OCI-LY1 (cell line): ENCODE results near the gene CFAP97.
A peak's percentile ranks its signal among the peaks of the same experiment; 100 is the strongest.

Experiments used
- CTCF ChIP-seq: fragments of 200-600 bp; sonication (generic), shearing (Covaris generic); IDR thresholded peaks from 2 replicates; pipeline ENCODE4 v1.5.1; 2017; ENCODE audit warnings: mild to moderate bottlenecking, antibody characterized with exemption, low read length, moderate library complexity, mixed read lengths
- EZH2 ChIP-seq: fragments of 200-600 bp; sonication (generic), shearing (Covaris generic); IDR thresholded peaks from 2 replicates; pipeline ENCODE4 v1.8.0; 2017; ENCODE audit warnings: borderline replicate concordance, mixed run types, mild to moderate bottlenecking, antibody characterized with exemption, low read length, moderate library complexity, mixed read lengths

- TF ChIP-seq CTCF (peak; percentile 91), EZH2 (no peak)
Measured at GRCh38 chr4:185134307-185134869, 69.4 kb downstream of the CFAP97 start.
